ENCODE data around the gene MXD4. TPM values are rescaled to one million over a fixed set of nuclear protein-coding genes. Genes with fewer than 3 reads are reported as not detected.

The MXD4 gene
- total RNA-seq, 1 donor from 2014 or later, result 74.9 TPM

DNA sequence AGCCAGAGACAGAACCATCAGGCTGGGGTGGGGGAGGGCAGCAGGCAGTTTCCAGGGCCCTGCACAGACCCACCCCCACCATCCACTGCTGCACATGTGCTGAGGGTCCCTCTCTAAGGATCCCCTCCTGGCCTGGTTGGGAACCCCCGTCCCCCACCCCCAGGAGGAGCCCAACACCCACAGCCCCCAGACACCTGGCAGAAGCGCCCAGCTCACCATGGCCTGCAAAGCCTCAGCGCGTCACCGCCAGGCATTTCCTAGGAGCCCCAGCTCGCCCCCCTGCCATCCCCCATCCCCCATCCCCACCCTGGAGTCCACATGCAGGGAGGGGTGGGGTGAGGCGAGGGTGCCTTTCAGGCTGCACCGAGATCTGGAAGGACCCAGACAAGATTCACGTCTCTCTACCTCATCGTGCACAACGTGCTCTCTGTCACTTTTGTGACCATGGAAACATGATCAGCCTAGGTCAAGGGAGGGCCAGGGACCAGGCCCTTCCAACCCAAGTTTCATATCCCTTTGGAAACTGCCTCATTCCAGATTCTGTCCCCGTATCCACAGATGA lies 9.3 kb downstream of the MXD4 start:
- DNase-seq (ENCODE audit: extremely low spot score, unreplicated experiment), result no peak
- Mint-ChIP-seq H3K36me3 (ENCODE audit: unreplicated experiment) (peaks cover 27% of the 10 kb centered on the region), H3K9me3 (ENCODE audit: unreplicated experiment) (no peaks in the 10 kb centered on the region), H3K27ac (ENCODE audit: unreplicated experiment) (no peak overlapping the region), H3K4me3 (ENCODE audit: unreplicated experiment) (no peak overlapping the region), H3K4me1 (ENCODE audit: unreplicated experiment) (peaks cover 5% of the 10 kb centered on the region), H3K27me3 (ENCODE audit: unreplicated experiment) (no peaks in the 10 kb centered on the region)
- TF ChIP-seq, protein P1, sequence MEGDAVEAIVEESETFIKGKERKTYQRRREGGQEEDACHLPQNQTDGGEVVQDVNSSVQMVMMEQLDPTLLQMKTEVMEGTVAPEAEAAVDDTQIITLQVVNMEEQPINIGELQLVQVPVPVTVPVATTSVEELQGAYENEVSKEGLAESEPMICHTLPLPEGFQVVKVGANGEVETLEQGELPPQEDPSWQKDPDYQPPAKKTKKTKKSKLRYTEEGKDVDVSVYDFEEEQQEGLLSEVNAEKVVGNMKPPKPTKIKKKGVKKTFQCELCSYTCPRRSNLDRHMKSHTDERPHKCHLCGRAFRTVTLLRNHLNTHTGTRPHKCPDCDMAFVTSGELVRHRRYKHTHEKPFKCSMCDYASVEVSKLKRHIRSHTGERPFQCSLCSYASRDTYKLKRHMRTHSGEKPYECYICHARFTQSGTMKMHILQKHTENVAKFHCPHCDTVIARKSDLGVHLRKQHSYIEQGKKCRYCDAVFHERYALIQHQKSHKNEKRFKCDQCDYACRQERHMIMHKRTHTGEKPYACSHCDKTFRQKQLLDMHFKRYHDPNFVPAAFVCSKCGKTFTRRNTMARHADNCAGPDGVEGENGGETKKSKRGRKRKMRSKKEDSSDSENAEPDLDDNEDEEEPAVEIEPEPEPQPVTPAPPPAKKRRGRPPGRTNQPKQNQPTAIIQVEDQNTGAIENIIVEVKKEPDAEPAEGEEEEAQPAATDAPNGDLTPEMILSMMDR (IDR thresholded peaks at IDR 0.05), result no peak

DNA sequence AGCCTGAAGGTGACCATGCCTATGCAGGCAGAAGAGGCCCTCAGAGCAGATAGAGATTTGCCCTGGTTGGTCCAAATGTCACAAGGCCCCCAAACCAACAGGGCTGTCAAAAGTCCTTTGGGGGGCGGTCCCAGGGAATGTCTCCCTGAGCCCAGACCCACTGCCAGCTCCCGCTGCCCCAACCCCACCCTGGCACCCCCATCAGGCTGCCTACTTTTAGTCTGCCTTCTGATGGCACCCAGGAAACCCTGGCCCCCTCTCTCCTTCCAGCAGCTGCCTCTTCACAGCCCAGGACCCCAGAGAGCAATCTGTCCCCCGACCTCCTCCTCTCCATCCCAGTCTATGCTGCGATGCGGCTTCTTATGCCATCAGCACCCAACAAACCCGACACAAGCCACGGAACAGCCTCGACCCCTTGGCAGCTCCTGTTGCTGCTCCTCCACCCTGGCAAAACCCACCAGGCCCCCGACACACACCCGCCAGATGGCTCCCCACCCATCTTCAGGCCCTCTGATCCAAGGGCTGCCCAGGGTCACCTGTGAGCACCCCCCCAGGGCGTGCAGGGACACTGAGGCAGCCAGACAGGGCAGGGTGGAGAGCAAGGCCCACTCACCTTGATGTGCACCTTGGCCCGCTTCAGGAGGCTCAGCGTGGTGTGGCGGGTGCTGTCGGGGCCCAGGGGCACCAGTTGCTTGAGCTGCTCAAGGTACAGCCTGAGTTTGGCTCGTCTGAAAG lies 9.9 kb downstream of the MXD4 start:
- peak; percentile 81 for DNase-seq (ENCODE audit: extremely low spot score, unreplicated experiment)
- Mint-ChIP-seq H3K27ac (ENCODE audit: unreplicated experiment) (no peak overlapping the region), H3K36me3 (ENCODE audit: unreplicated experiment) (peaks cover 26% of the 10 kb centered on the region), H3K4me3 (ENCODE audit: unreplicated experiment) (no peak overlapping the region), H3K4me1 (ENCODE audit: unreplicated experiment) (peaks cover 2% of the 10 kb centered on the region), H3K27me3 (ENCODE audit: unreplicated experiment) (no peaks in the 10 kb centered on the region), H3K9me3 (ENCODE audit: unreplicated experiment) (no peaks in the 10 kb centered on the region)
- TF ChIP-seq, protein P1 (IDR thresholded peaks at IDR 0.05), result no peak

DNA sequence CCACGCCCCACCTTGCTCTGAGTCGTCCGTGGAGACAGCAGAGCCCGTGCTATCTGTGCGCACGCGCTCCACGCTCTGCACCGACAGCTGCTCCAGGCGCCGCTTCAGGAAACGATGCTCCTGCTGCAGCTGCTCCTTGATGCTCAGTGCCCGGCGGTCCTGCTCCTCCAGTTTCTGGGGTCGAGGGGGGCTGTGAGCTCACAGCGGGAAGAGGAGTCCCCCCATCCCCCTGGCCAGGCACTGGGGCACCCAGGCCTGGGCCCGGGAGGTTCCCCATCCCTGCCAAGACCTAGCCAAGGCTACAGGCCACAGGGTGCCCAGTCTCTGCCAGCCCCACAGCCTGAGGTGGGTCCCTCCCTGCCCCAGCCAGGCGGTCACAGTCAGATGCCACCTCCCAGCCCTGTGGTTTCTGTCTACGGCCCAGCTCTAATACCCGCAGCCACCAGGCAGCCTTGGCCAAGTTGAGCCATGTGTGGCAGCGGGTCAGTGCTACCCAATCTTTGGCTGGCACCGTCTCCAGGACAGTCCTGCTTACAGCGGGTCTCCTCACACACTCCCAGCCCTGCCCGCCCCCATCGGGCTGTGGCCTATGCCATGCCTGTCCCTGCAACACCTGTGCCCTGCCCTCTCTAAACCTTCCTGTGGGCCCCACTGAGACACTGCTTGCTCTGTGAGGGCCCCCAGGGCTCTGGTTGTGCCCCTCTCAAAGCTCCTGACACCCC lies 10.7 kb downstream of the MXD4 start:
- Mint-ChIP-seq H3K36me3 (ENCODE audit: unreplicated experiment) (peaks cover 23% of the 10 kb centered on the region), H3K27me3 (ENCODE audit: unreplicated experiment) (no peaks in the 10 kb centered on the region), H3K4me3 (ENCODE audit: unreplicated experiment) (no peak overlapping the region), H3K4me1 (ENCODE audit: unreplicated experiment) (no peaks in the 10 kb centered on the region), H3K9me3 (ENCODE audit: unreplicated experiment) (no peaks in the 10 kb centered on the region), H3K27ac (ENCODE audit: unreplicated experiment) (no peak overlapping the region)
- no peak for DNase-seq (ENCODE audit: extremely low spot score, unreplicated experiment)
- TF ChIP-seq, protein P1 (IDR thresholded peaks at IDR 0.05), result no peak

DNA sequence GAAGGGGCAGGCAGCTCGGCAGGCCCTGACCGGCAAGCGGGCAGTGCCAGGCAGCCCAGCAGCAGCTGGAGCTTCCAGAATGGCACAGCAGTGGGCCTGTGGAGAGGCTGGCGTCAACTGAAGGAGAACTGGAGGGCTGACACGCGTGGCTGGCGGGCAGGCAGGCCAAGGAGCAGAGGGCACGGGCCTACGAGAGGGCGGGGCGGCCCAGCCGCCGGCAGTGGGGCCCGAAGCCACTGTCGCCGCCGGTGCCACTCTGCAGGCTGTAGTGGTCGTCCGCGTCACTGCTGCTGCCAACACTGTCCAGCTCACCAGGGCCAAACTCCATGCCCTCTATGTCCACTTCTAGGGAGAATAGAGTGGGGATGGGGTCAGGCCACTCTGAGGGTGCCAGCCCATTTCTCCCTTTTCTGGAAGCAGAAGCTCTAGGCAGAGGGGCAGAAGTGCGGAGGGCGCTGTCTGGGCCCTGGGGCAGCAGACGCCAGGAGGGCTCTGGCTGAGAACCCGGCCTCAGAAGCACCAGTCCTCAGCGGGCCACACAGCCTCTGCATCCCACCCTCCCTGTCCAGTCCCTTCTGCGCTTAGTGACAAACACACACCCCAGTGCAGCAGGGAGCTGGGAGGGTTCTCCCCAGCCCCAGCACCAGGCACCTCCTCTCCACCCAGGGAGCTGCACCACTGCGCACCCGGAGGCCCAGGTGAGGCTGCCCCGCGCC lies 11.4 kb downstream of the MXD4 start:
- no peaks in the 10 kb centered on the region for H3K27me3 Mint-ChIP-seq (ENCODE audit: unreplicated experiment)
- H3K4me1 Mint-ChIP-seq (ENCODE audit: unreplicated experiment), result peaks cover under 1% of the 10 kb centered on the region
- H3K27ac Mint-ChIP-seq (ENCODE audit: unreplicated experiment), result no peak overlapping the region
- DNase-seq (ENCODE audit: extremely low spot score, unreplicated experiment), result peak; percentile 83
- H3K4me3 Mint-ChIP-seq (ENCODE audit: unreplicated experiment), result no peak overlapping the region
- no peaks in the 10 kb centered on the region for H3K9me3 Mint-ChIP-seq (ENCODE audit: unreplicated experiment)
- H3K36me3 Mint-ChIP-seq (ENCODE audit: unreplicated experiment), result peaks cover 23% of the 10 kb centered on the region
- TF ChIP-seq, protein P1 (IDR thresholded peaks at IDR 0.05), result no peak
